Smooth muscle cell (in vitro differentiated cells): Measurements from ENCODE around the gene AP4S1. TPM values are rescaled to one million over a fixed set of nuclear protein-coding genes. Genes with fewer than 3 reads are reported as not detected.

Experiments
- DNase-seq: peaks from one replicate; lab custom pipeline; 2025; ENCODE audit not compliant: unreplicated experiment; lab: John Stamatoyannopoulos, UW
- H2AFZ ChIP-seq: fragments of 200-600 bp; sonication (generic); 2 replicates; pipeline ENCODE4 v1.6.0; 2016; ENCODE audit warnings: antibody characterized with exemption, low read depth, mild to moderate bottlenecking
- H3F3A ChIP-seq: fragments of 200-600 bp; sonication (generic); 2 replicates; pipeline ENCODE4 v1.6.0; 2017; ENCODE audit warnings: antibody characterized with exemption, low read depth
- H3K27ac ChIP-seq: fragments of 200-600 bp; sonication (generic); 2 replicates; pipeline ENCODE4 v1.5.1; 2016; ENCODE audit warnings: low read depth, mild to moderate bottlenecking
- H3K27me3 ChIP-seq: fragments of 200-600 bp; sonication (generic); 2 replicates; pipeline ENCODE4 v1.6.1; 2016; ENCODE audit warnings: low read depth, mild to moderate bottlenecking
- H3K36me3 ChIP-seq: fragments of 200-600 bp; sonication (generic); 2 replicates; pipeline ENCODE4 v1.5.1; 2016; ENCODE audit warnings: low read depth
- H3K4me1 ChIP-seq: fragments of 200-600 bp; sonication (generic); 2 replicates; pipeline ENCODE4 v1.5.1; 2016; ENCODE audit warnings: low read depth
- H3K4me2 ChIP-seq: fragments of 200-600 bp; sonication (generic); 2 replicates; pipeline ENCODE4 v1.6.0; 2016; ENCODE audit warnings: mild to moderate bottlenecking
- H3K4me3 ChIP-seq: fragments of 200-600 bp; sonication (generic); 2 replicates; pipeline ENCODE4 v1.5.1; 2016; ENCODE audit warnings: mild to moderate bottlenecking
- H3K79me2 ChIP-seq: fragments of 200-600 bp; sonication (generic); 2 replicates; pipeline ENCODE4 v1.6.0; 2016; ENCODE audit warnings: low read depth, mild to moderate bottlenecking
- H3K9ac ChIP-seq: fragments of 200-600 bp; sonication (generic); 2 replicates; pipeline ENCODE4 v1.6.0; 2016; ENCODE audit warnings: low read depth
- H3K9me3 ChIP-seq: fragments of 200-600 bp; sonication (generic); replicated peaks from 2 replicates; pipeline ENCODE4 v1.5.1; 2016; ENCODE audit warnings: low read depth
- H4K20me1 ChIP-seq: fragments of 200-600 bp; sonication (generic); 2 replicates; pipeline ENCODE4 v1.6.0; 2016; ENCODE audit warnings: low read depth
- WGBS: methylation state at CpG from one replicate; pipeline ENCODE4 v1.1.7; 2016; ENCODE audit warnings: low lambda C conversion rate; 5-methylcytosine and 5-hydroxymethylcytosine counted together
- polyA plus RNA-seq: library from polyadenylated mRNA; unstranded; fragments of >200 nt; fragmentation: Nextera tagmentation; extraction: Ambion mirVana; gene quantifications from 2 replicates; pipeline ENCODE4 v1.2.1, GENCODE V29; 2016
- total RNA-seq: library from RNA; depleted of rRNA; stranded (reverse); fragments of >200 nt; gene quantifications from 2 replicates; pipeline ENCODE4 v1.2.3, GENCODE V29; 2014
- TF ChIP-seq, protein P1 (sequence below): fragments of 200-600 bp; sonication (generic); IDR thresholded peaks from 2 replicates; pipeline ENCODE4 v1.5.1; 2017; ENCODE audit warnings: borderline replicate concordance, mild to moderate bottlenecking, antibody characterized with exemption; ENCODE audit not compliant: insufficient read depth, poor library complexity, severe bottlenecking

The AP4S1 gene
- total and polyA plus RNA-seq, 2 experiments from 2014 or later, result 4.1 to 7.6 TPM

DNA sequence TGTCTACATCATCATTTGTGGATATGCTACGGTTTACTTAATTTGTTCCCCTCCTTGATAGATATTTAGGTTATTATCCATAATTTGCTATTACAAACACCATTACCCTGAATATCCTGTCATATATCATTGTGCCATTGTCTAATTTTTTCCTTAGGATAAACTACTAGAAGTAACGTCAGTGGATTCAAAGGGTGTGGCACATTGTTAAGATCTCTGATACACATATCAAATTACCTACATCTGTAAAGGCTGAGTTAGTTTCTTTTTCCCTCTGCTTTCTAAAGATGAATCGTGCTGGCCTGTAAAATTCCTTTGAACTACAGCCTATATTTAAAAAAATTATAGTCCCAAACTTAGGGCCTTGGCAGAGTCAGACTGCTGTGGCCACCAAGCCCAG, 54.6 kb downstream of the AP4S1 start:
- no peaks in the 10 kb centered on the region for H3K79me2 ChIP-seq
- H3K4me3 ChIP-seq, result no peak overlapping the region
- TF ChIP-seq, protein P1, sequence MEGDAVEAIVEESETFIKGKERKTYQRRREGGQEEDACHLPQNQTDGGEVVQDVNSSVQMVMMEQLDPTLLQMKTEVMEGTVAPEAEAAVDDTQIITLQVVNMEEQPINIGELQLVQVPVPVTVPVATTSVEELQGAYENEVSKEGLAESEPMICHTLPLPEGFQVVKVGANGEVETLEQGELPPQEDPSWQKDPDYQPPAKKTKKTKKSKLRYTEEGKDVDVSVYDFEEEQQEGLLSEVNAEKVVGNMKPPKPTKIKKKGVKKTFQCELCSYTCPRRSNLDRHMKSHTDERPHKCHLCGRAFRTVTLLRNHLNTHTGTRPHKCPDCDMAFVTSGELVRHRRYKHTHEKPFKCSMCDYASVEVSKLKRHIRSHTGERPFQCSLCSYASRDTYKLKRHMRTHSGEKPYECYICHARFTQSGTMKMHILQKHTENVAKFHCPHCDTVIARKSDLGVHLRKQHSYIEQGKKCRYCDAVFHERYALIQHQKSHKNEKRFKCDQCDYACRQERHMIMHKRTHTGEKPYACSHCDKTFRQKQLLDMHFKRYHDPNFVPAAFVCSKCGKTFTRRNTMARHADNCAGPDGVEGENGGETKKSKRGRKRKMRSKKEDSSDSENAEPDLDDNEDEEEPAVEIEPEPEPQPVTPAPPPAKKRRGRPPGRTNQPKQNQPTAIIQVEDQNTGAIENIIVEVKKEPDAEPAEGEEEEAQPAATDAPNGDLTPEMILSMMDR, result no peak
- no peak overlapping the region for H3K4me2 ChIP-seq
- 78% methylated on average over 3 of the region's 3 CpGs for whole genome bisulfite sequencing
- no peaks in the 10 kb centered on the region for H3K27me3 ChIP-seq
- no peak for DNase-seq
- H4K20me1 ChIP-seq, result no peaks in the 10 kb centered on the region
- H3K36me3 ChIP-seq, result peaks cover 2% of the 10 kb centered on the region
- H3K9ac ChIP-seq, result no peak overlapping the region
- H3K9me3 ChIP-seq, result peaks cover 3% of the 10 kb centered on the region
- H3F3A ChIP-seq, result no peaks in the 10 kb centered on the region
- H3K4me1 ChIP-seq, result no peaks in the 10 kb centered on the region
- H2AFZ ChIP-seq, result no peak overlapping the region
- no peak overlapping the region for H3K27ac ChIP-seq

DNA sequence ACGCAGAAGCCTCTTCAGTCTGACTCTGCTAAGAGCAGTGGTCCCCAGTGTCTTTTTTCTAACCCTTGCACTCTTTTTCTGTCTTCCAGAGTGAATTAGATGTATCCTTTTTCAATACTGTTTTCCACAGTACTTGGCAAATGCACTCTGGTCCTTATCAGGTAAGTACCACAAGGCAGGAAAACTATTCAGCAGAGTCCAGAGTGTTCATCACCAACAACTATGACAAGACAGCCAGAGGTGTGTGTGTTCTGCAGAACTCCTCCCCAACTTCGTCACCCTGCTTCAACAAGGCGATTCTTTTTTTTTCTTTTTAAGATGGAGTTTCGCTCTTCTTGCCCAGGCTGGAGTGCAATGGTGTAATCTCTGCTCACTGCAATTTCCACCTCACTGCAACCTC, 55.0 kb downstream of the AP4S1 start:
- TF ChIP-seq, protein P1, result no peak
- H2AFZ ChIP-seq, result no peak overlapping the region
- no peaks in the 10 kb centered on the region for H3K36me3 ChIP-seq
- H3K9me3 ChIP-seq, result no peaks in the 10 kb centered on the region
- no peak overlapping the region for H3K27ac ChIP-seq
- no peaks in the 10 kb centered on the region for H3K79me2 ChIP-seq
- H3K4me3 ChIP-seq, result no peak overlapping the region
- no peak for DNase-seq
- no peak overlapping the region for H3K4me2 ChIP-seq
- no peaks in the 10 kb centered on the region for H3K27me3 ChIP-seq
- H4K20me1 ChIP-seq, result no peaks in the 10 kb centered on the region
- H3K9ac ChIP-seq, result no peak overlapping the region
- H3K4me1 ChIP-seq, result no peaks in the 10 kb centered on the region
- H3F3A ChIP-seq, result no peaks in the 10 kb centered on the region
- WGBS, result 93% methylated on average over 4 of the region's 4 CpGs

DNA sequence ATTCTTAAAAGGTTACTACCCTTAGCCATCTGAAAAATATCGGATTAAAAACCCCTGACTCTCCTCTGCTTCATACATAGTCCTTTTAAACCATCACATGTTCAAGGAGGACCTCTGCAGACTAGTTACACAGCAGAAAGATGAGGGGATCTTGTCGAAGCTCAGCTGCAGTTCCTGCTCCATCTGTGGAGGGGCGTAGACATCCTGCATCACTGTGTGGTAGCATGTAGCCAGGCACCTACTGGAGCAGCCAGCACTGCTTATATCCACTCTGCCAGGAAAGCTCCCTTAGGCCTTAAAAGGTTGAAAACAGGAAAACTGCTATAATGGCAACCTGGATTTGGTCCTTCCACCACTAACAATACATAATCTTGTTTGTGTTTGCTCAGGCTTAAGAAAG, 58.3 kb downstream of the AP4S1 start:
- Histone ChIP-seq H3K4me2 (no peak overlapping the region), H3K9me3 (no peaks in the 10 kb centered on the region), H3K4me3 (no peak overlapping the region), H3K27ac (no peak overlapping the region), H3K4me1 (no peaks in the 10 kb centered on the region), H3K36me3 (no peaks in the 10 kb centered on the region), H4K20me1 (no peaks in the 10 kb centered on the region), H3K27me3 (no peaks in the 10 kb centered on the region), H3K9ac (no peak overlapping the region), H2AFZ (no peak overlapping the region), H3K79me2 (no peaks in the 10 kb centered on the region), H3F3A (no peaks in the 10 kb centered on the region)
- TF ChIP-seq, protein P1, result no peak
- WGBS, result 98% methylated on average over 3 of the region's 3 CpGs
- no peak for DNase-seq

GRCh38 chr14:31084385-31084784, 58.9 kb downstream of the AP4S1 start:
- no peak overlapping the region for H3K27ac ChIP-seq

More at GRCh38 chr14:31084385-31084784, 58.9 kb downstream of the AP4S1 start:
- H3K9ac ChIP-seq, result no peak overlapping the region
- WGBS, result 87% methylated on average over 5 of the region's 5 CpGs
- no peak for DNase-seq
- H3K4me1 ChIP-seq, result no peaks in the 10 kb centered on the region
- H3K27me3 ChIP-seq, result no peaks in the 10 kb centered on the region
- TF ChIP-seq, protein P1, result no peak
- no peaks in the 10 kb centered on the region for H3K9me3 ChIP-seq
- no peaks in the 10 kb centered on the region for H4K20me1 ChIP-seq
- H2AFZ ChIP-seq, result no peak overlapping the region
- no peak overlapping the region for H3K4me2 ChIP-seq
- H3K36me3 ChIP-seq, result no peaks in the 10 kb centered on the region
- no peak overlapping the region for H3K4me3 ChIP-seq
- no peaks in the 10 kb centered on the region for H3K79me2 ChIP-seq
- no peaks in the 10 kb centered on the region for H3F3A ChIP-seq
